ENCODE measurements around the gene SRSF6. TPM values are rescaled to one million over a fixed set of nuclear protein-coding genes. Genes with fewer than 3 reads are reported as not detected.

The SRSF6 gene
- total RNA-seq, 2 experiments from 2014 or later, result 66.9 to 176 TPM

DNA sequence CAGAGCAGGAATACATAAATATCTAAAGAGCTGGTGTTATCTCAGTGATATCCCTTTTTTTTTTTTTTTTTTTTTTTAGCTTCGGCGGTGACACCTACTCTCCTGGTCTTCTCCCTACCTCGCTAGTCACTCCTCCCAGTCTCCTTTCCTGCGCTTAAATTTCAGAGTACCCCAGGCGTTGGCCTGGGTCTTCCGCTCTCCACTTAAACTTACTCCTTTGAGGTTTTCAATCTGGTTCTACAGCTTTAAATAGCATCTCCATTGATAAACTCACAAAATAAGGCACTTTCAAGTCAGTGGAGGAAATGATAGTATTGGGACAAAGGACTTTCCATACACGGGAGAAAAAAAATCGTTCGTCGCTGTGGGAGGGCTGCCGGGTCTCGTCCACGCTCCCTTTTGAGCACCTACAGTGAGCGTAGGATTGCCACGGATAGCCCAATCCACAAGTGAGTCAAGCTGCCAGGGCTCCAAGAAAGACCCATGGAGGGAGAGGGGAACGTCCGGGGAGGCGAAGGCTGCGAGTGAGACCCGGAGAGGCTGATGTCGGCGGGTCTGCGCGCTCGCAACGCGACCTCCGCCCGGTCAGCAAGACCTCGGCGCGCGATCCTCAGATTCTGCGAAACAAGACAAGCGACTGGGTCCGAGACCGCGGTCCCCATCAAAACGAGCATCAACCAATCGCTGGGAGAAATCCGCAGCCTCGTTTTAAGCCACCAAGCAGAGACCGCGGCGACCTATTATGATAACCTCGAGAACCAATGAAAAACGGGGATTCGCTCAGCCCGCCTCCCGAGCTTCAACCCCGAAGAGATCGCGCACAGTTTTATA lies 672 bp upstream of the SRSF6 start:
- peak overlapping the region; percentile 76 for H3K4me2 ChIP-seq (ENCODE audit: low read length)
- peak overlapping the region; percentile 99 for H3K4me3 ChIP-seq (ENCODE audit: low read depth, low read length, poor library complexity, severe bottlenecking)
- DNase-seq (ENCODE audit: low spot score), result peak; percentile 93
- H2AFZ ChIP-seq (ENCODE audit: low read length), result peak overlapping the region; percentile 81
- H3K9me2 ChIP-seq (ENCODE audit: insufficient read depth, low read length), result no peaks in the 10 kb centered on the region
- TF ChIP-seq, protein P1, sequence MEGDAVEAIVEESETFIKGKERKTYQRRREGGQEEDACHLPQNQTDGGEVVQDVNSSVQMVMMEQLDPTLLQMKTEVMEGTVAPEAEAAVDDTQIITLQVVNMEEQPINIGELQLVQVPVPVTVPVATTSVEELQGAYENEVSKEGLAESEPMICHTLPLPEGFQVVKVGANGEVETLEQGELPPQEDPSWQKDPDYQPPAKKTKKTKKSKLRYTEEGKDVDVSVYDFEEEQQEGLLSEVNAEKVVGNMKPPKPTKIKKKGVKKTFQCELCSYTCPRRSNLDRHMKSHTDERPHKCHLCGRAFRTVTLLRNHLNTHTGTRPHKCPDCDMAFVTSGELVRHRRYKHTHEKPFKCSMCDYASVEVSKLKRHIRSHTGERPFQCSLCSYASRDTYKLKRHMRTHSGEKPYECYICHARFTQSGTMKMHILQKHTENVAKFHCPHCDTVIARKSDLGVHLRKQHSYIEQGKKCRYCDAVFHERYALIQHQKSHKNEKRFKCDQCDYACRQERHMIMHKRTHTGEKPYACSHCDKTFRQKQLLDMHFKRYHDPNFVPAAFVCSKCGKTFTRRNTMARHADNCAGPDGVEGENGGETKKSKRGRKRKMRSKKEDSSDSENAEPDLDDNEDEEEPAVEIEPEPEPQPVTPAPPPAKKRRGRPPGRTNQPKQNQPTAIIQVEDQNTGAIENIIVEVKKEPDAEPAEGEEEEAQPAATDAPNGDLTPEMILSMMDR (conservative IDR thresholded peaks at IDR 0.05; ENCODE audit: low read length), result no peak
- no peak for TF ChIP-seq EZH2phosphoT487 (IDR thresholded peaks at IDR 0.05; ENCODE audit: borderline replicate concordance, low read depth, low read length)
- CTCF ChIA-PET (ENCODE audit: unreplicated experiment), result no interaction called here
- POLR2A ChIA-PET, result interaction anchor here (0.6 to 4.1 kb wide), 10 partner anchors 8 to 294 kb away, joined by 3 to 15 read pairs (median 4); partner anchors contain the start of gene IFT52
- peak overlapping the region; percentile 88 for H3K27ac ChIP-seq (ENCODE audit: low read depth, low read length, poor library complexity, severe bottlenecking)
- intact Hi-C loops (cut with micrococcal nuclease; ENCODE audit: unreplicated experiment), result loop anchor here (5.0 kb wide), 3 partner anchors 225 to 1765 kb away; no protein-coding TSS in a partner anchor
- peaks cover 41% of the 10 kb centered on the region for H3K79me2 ChIP-seq (ENCODE audit: insufficient read depth, low read depth, low read length)
- TSS peak; percentile 94 for BruUV-seq (replicated peaks)
- peaks cover 16% of the 10 kb centered on the region for H3K4me1 ChIP-seq (ENCODE audit: insufficient read depth, low read length, poor library complexity, severe bottlenecking)
- H4K20me1 ChIP-seq (ENCODE audit: insufficient read depth, low read length), result peaks cover 27% of the 10 kb centered on the region
- H3K9me3 ChIP-seq (ENCODE audit: low read length), result no peaks in the 10 kb centered on the region; the same call in 1 of the 2 replicates
- H3K36me3 ChIP-seq (ENCODE audit: insufficient read depth, low read length), result peaks cover 36% of the 10 kb centered on the region

DNA sequence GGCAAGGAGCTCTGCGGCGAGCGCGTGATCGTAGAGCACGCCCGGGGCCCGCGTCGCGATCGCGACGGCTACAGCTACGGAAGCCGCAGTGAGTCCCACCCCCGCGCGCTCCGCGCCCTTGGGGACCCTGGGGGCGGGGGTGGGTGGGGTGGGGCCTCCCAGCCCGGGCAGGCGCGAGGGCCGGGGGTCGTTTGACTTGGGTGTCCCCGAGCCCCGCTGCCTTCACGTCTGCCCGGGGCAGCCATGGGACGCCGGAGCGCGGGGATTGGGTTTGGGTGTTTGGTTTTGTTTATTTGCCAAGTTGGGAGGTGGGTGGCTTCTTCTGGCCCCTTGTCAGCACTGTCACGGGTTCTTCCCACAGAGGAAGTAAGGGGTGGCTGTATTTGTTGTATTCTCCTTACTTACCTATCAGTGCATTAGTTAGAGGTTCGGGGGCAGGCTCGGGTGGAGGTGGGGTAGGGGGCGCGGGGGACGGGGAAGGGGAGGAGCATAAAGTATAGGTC lies 777 bp downstream of the SRSF6 start:
- Histone ChIP-seq H3K4me1 (ENCODE audit: insufficient read depth, low read length, poor library complexity, severe bottlenecking) (peaks cover 19% of the 10 kb centered on the region), H4K20me1 (ENCODE audit: insufficient read depth, low read length) (peaks cover 33% of the 10 kb centered on the region), H3K4me2 (ENCODE audit: low read length) (peak overlapping the region; percentile 76), H3K9me3 (ENCODE audit: low read length) (no peaks in the 10 kb centered on the region; the same call in 1 of the 2 replicates), H3K36me3 (ENCODE audit: insufficient read depth, low read length) (peaks cover 51% of the 10 kb centered on the region), H3K4me3 (ENCODE audit: low read depth, low read length, poor library complexity, severe bottlenecking) (peak overlapping the region; percentile 99), H2AFZ (ENCODE audit: low read length) (no peak overlapping the region), H3K27ac (ENCODE audit: low read depth, low read length, poor library complexity, severe bottlenecking) (peak overlapping the region; percentile 88), H3K9me2 (ENCODE audit: insufficient read depth, low read length) (no peaks in the 10 kb centered on the region), H3K79me2 (ENCODE audit: insufficient read depth, low read depth, low read length) (peaks cover 55% of the 10 kb centered on the region)
- TF ChIP-seq EZH2phosphoT487 (IDR thresholded peaks at IDR 0.05; ENCODE audit: borderline replicate concordance, low read depth, low read length), result no peak
- TF ChIP-seq, protein P1 (conservative IDR thresholded peaks at IDR 0.05; ENCODE audit: low read length), result no peak
- intact Hi-C loops (cut with micrococcal nuclease; ENCODE audit: unreplicated experiment), result loop anchor here (2.0 to 5.0 kb wide), 4 partner anchors 56 to 1766 kb away; no protein-coding TSS in a partner anchor
- no peak for DNase-seq (ENCODE audit: low spot score)
- CTCF ChIA-PET (ENCODE audit: unreplicated experiment), result no interaction called here
- BruUV-seq (replicated peaks), result no TSS peak
- POLR2A ChIA-PET, result interaction anchor here (0.6 to 4.1 kb wide), 7 partner anchors 8 to 1872 kb away, joined by 3 to 15 read pairs (median 4); no protein-coding TSS in a partner anchor

Data from OCI-LY7 (cell line).